ENCODE results near the gene FCGR3A. TPM values are rescaled to one million over a fixed set of nuclear protein-coding genes. Genes with fewer than 3 reads are reported as not detected.
A peak's percentile ranks its signal among the peaks of the same experiment; 100 is the strongest.
"Not testable (repeated sequence)": the region's sequence is repeated elsewhere in the genome, so short reads cannot be mapped to it uniquely, and the experiment has no call there.

The FCGR3A gene
- total and polyA plus RNA-seq, 10 donors, result 35.5 to 532 (median 283) TPM

GRCh38 chr1:161524742-161525291, 24.8 kb downstream of the FCGR3A start:
- intact Hi-C loops (cut with DNase I; ENCODE audit: low total_unique reads); H3K27me3 ChIP-seq (replicated peaks in 1 of 7); H3K9me3 ChIP-seq: not testable (repeated sequence)
- TF ChIP-seq POLR2AphosphoS5 (IDR thresholded peaks at IDR 0.05), result peak in 1 of 3 donors; percentile 65
- Histone ChIP-seq H3K36me3 (peaks cover 0 to 36% (median 0%) of the 10 kb centered on the region in 6 donors), H3K4me3 (peak overlapping the region; percentile 21 to 89 (median 54)), H3K4me1 (peaks cover 0 to 40% (median 11%) of the 10 kb centered on the region in 6 donors), H3K27ac (peak overlapping the region in 7 of 8 donors; percentile 54 to 91 (median 86))
- WGBS, 5 donors, result 3 to 20% (median 5%) methylated on average over 4 to 44 of the region's 55 CpGs
- DNase-seq, result peak; percentile 86

DNA sequence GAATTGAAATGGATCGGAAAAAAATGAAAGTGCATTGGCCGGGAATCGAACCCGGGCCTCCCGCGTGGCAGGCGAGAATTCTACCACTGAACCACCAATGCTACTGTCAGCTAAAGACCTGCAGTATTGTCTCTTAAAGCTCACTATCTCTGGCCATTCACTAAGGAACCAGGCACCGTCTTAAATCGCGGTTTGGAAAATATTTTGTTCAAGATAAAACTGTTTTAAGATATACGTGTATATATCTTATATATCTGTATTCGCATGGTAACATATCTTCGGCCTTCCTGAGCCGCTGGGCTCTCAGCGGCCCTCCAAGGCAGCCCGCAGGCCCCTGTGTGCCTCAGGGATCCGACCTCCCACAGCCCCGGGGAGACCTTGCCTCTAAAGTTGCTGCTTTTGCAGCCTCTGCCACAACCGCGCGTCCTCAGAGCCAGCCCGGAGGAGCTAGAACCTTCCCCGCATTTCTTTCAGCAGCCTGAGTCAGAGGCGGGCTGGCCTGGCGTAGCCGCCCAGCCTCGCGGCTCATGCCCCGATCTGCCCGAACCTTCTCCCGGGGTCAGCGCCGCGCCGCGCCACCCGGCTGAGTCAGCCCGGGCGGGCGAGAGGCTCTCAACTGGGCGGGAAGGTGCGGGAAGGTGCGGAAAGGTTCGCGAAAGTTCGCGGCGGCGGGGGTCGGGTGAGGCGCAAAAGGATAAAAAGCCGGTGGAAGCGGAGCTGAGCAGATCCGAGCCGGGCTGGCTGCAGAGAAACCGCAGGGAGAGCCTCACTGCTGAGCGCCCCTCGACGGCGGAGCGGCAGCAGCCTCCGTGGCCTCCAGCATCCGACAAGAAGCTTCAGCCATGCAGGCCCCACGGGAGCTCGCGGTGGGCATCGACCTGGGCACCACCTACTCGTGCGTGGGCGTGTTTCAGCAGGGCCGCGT, 25.5 kb downstream of the FCGR3A start, which contains the start of gene HSPA6:
Gene HSPA6 (plus strand): TSS at position 724 of the 925 bp plus-strand sequence. CDS start 119 bp downstream, at position 843.
- WGBS, 5 donors, result 0 to 1% (median 1%) methylated on average over 53 to 63 of the region's 72 CpGs
- DNase-seq, result peak; percentile 91

DNA sequence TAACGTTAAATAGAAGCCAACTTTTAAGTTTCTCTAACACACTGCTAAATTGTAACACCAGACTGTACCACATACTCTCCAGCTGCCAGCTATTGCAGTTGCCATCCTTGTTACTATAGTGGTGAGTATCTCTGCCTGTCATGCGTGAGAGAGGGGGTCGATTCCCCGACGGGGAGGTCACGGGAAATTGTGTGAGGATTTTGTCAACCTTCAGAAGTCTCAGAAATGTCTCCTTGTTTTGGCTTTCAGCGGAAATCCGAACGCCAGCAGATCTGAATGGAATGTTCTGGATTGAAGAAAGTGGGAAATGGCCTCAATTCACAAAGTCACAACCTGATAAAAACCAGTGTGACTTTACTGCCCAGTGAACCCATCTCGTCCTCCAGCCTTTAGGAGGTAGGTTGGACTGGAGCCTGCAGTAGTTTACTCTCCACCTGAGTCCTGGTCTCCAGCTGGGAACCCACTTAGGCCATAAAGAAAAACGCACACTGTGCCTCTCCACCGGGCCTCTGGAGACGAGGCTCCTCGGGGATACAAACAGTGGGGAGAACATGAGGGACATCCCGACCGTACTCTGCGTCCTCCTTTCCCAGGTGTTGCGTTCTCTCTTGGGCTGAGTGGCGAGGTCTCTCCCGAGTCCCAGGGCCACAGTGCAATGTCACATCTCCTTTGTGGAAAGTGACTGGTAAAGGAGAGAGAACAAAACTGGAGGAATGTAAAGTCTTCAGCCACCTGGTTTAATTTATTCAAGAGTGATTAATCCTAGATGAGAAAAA, 26.4 kb downstream of the FCGR3A start:
- WGBS, 5 donors, result 75 to 89% (median 81%) methylated on average over 17 to 20 of the region's 20 CpGs
- H3K36me3 ChIP-seq, result peaks cover 0 to 51% (median 0%) of the 10 kb centered on the region in 6 donors
- H3K27me3 ChIP-seq (replicated peaks in 1 of 7); intact Hi-C loops (cut with DNase I; ENCODE audit: low total_unique reads); H3K9me3 ChIP-seq: not testable (repeated sequence)
- peak; percentile 75 for DNase-seq
- peaks cover 0 to 34% (median 11%) of the 10 kb centered on the region in 6 donors for H3K4me1 ChIP-seq
- peak overlapping the region in 6 of 8 donors; percentile 86 to 91 (median 90) for H3K27ac ChIP-seq
- peak overlapping the region in 4 of 8 donors; percentile 66 to 89 (median 80) for H3K4me3 ChIP-seq

More for the DNA sequence above, 25.5 kb downstream of the FCGR3A start, which contains the start of gene HSPA6:
- Histone ChIP-seq H3K36me3 (peaks cover 0 to 43% (median 0%) of the 10 kb centered on the region in 6 donors), H3K4me1 (peaks cover 0 to 34% (median 11%) of the 10 kb centered on the region in 6 donors), H3K27ac (peak within 1 kb of the TSS; percentile 82 to 91 (median 90)), H3K4me3 (peak within 1 kb of the TSS; percentile 54 to 89 (median 68))
- intact Hi-C loops (cut with DNase I; ENCODE audit: low total_unique reads); H3K9me3 ChIP-seq; H3K27me3 ChIP-seq (replicated peaks in 1 of 7): not testable (repeated sequence)
- peak; percentile 34 to 77 (median 67) for TF ChIP-seq POLR2AphosphoS5 (IDR thresholded peaks at IDR 0.05)
- peak in 1 of 3 donors; percentile 45 for TF ChIP-seq POLR2A (IDR thresholded peaks at IDR 0.05)

GRCh38 chr1:161513953-161514352, 35.7 kb downstream of the FCGR3A start:
- H3K27me3 ChIP-seq (replicated peaks in 1 of 7); DNase-seq; H3K9me3 ChIP-seq; H3K4me3 ChIP-seq; intact Hi-C loops (cut with DNase I; ENCODE audit: low total_unique reads): not testable (repeated sequence)
- H3K4me1 ChIP-seq, result peaks cover 0 to 41% (median 19%) of the 10 kb centered on the region in 6 donors
- peak overlapping the region in 5 of 8 donors; percentile 32 to 57 (median 40) for H3K27ac ChIP-seq
- peaks cover 0 to 59% (median 0%) of the 10 kb centered on the region in 6 donors for H3K36me3 ChIP-seq
- 89 to 97% (median 94%) methylated on average over 1 of the region's 1 CpG for WGBS, 5 donors

GRCh38 chr1:161513448-161513780, 36.2 kb downstream of the FCGR3A start:
- 31 to 49% (median 38%) methylated on average over 1 of the region's 1 CpG; no CpG with 5 or more reads in 2 of the 5 donors for WGBS, 5 donors
- peaks cover 0 to 59% (median 0%) of the 10 kb centered on the region in 6 donors for H3K36me3 ChIP-seq
- H3K27ac ChIP-seq, result peak overlapping the region in 5 of 8 donors; percentile 32 to 57 (median 40)
- H3K27me3 ChIP-seq (replicated peaks in 1 of 7); intact Hi-C loops (cut with DNase I; ENCODE audit: low total_unique reads); H3K4me3 ChIP-seq; H3K9me3 ChIP-seq; DNase-seq: not testable (repeated sequence)
- peaks cover 0 to 47% (median 22%) of the 10 kb centered on the region in 6 donors for H3K4me1 ChIP-seq

DNA sequence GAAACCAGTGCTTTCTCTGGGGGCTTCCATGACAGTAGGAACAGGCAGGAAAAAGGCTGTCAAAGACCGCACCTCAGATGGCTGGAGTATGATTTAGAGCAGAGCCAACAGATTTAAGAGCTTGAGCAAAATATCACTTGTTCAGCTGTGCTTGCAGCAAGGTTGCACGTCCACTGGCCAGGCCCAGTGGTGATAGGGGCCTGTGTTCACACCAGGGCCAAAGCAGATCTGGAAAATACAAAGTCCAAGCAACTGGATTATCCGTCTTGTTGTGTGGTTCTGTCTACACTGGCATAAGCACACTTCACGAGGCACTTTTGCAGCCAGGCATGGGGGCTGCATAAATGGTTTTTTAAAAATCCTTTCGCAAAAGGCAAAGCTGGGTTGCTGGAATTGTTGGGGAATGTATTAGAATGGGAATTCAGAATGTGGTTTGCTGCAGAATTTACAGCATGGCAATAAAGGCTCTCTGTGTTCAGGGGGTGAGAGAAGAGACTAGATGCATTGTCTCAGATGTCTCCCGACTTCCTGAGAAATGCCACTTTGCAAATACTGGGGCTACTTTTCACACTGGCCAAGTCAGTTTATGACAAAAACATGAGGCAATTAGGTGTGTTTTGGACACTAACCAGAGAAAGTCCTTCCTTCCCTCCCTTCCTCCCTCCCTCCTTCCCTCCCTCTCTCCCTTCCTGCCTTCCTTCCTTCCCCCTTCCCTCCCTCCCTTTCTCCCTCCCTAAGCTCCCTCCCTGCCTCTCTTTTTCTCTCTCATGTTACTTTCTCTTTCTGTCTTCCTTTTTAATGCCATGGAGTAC, 36.8 kb downstream of the FCGR3A start:
- Histone ChIP-seq H3K4me1 (peaks cover 0 to 50% (median 22%) of the 10 kb centered on the region in 6 donors), H3K36me3 (peaks cover 0 to 59% (median 0%) of the 10 kb centered on the region in 6 donors)
- 88 to 95% (median 92%) methylated on average over 5 to 6 of the region's 6 CpGs for WGBS, 5 donors
- DNase-seq; H3K4me3 ChIP-seq; H3K27ac ChIP-seq; H3K27me3 ChIP-seq (replicated peaks in 1 of 7); H3K9me3 ChIP-seq; intact Hi-C loops (cut with DNase I; ENCODE audit: low total_unique reads): not testable (repeated sequence)
